ENCODE results near the gene PANX1.

DNA sequence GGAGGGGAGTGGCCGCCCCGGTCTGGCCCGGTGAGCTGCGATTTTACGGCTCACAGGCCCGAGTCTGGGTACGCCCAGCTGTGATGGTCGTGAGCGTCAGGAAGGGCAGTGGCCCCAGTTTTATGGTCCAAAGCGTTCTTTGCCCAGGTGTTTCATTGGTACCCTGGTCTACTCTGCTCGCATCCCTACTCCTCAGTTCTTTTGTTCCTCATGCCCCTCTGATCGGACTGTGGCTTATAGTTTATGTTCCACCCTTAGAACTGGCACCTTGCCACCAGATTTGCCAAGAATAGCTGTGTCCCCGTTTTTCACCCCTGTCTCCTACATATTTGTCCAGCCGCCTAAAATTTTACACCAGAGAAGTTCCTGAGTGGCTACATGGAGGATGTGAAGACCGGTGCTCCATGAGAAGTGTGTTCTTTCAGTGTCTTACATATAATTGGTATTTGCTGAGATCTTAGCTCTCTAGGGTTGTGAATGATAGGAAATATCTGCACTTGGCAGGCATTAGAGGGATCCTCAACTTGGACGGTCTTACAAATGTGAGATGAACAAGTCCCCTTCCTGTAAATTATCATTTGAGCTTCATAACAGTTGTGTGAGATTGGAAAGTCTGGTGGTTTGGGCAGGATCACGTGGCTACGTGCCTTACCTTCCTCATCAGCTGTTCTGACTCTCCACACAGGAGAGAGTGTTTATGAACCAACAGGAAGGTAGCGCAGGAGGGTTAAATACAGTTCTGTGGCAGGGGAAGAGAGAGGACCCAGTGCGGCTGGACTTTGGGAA, 1.1 kb downstream of the PANX1 start:
- TF ChIP-seq, protein P1, sequence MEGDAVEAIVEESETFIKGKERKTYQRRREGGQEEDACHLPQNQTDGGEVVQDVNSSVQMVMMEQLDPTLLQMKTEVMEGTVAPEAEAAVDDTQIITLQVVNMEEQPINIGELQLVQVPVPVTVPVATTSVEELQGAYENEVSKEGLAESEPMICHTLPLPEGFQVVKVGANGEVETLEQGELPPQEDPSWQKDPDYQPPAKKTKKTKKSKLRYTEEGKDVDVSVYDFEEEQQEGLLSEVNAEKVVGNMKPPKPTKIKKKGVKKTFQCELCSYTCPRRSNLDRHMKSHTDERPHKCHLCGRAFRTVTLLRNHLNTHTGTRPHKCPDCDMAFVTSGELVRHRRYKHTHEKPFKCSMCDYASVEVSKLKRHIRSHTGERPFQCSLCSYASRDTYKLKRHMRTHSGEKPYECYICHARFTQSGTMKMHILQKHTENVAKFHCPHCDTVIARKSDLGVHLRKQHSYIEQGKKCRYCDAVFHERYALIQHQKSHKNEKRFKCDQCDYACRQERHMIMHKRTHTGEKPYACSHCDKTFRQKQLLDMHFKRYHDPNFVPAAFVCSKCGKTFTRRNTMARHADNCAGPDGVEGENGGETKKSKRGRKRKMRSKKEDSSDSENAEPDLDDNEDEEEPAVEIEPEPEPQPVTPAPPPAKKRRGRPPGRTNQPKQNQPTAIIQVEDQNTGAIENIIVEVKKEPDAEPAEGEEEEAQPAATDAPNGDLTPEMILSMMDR (IDR thresholded peaks at IDR 0.05; ENCODE audit: insufficient read depth, low read depth, low read length) = no peak
- no peak for TF ChIP-seq EZH2 (IDR thresholded peaks at IDR 0.05; ENCODE audit: insufficient read depth, low read length)

Measured in astrocyte (in vitro differentiated cells and primary cell).